NCI-H146 (cell line): ENCODE data around the gene ASCC3.
"Not testable (repeated sequence)": the region's sequence is repeated elsewhere in the genome, so short reads cannot be mapped to it uniquely, and the experiment has no call there.

ENCODE experiments used
- DNase-seq: peaks from one replicate; lab custom pipeline; 2025; lab: John Stamatoyannopoulos, UW

The ASCC3 gene

GRCh38 chr6:100803264-100804045, 77.7 kb downstream of the ASCC3 start:
- DNase-seq: no peak

DNA sequence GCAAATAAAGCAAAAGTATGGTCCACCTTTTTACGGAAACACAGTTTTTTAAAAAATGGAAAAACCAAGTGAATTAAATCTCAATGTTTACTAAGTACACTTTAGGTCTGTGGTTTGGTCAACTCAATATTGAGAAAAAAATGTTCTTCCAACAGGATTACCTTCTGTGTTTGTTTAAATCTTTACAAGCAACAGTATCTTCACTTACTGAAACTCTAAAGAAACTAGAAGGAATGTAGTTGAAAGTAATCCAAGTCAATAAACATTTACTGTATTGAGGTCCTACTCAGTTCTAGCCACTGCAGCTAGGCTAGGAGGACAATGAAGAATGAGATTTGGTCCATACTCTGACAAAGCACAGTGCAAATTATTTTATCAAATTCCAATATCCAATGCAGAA, 80.1 kb downstream of the ASCC3 start:
- DNase-seq: no peak

DNA sequence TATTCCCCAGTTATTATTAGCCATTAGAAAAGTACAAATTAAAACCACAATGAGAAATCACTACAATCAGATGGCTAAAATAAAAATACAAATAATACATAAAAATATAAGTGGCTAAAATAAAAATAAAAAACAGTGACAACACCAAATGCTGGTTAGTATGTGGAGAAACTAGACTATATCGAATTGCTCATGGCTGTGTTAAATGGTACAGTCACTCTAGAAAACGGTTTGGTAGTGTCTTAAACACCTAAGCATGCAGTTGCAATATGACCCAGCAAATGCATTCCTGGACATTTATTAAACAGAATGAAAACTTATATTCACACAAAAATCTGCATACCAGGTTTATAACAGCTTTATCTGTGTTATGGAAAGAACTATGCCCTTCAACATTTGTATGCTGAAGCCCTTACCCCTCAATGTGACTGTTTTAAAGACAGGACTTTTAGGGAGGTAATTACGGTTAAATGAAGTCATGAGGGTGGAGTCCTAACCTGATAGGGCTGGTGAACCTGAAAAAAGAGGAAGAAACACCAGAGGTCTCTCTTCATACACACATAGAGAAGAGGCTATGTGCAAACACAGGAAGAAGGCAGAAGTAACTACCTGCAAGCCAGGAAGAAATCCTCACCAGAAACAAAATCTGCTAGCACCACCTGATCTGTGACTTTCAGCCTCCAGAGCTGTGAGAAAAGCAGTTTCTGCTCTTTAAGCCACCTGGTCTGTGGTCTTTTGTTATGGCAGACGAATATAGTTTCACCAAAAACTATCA, 84.9 kb downstream of the ASCC3 start:
- DNase-seq: no peak

DNA sequence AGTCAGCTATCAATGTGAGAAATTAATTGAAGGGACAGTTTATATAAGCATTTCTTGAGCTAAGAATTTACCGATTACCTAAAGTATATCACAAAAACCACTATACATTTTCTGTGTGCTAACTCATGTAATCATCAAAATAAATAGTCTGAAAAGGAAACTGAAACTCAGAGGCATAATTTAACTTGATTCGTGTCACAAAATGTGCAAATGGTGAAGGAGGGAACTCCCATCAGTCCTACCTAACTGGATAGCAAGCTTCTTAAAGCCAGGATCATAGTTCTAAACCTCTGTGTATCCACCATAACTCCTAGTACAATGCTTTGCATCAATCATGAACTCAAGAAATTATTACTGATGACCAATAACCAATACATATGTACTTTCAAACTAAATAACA, 91.0 kb downstream of the ASCC3 start:
- DNase-seq: no peak

DNA sequence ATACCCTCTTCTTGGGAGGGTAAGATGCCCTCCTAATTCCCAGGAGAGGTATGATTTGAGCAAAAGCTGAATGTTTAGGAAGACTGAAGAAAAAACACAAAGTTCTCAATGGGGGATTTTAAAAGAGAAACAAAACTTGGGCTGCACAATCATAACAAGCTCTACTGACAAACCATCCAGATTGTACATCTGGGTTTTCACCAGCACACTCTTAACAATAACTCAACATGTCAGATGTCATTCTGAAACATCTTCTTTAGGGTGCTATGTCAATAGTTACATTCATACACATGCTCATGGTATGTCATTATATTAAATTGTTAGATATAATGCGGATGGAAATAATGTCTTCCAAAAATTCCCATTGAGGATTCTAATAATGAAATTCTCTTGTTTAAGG, 95.1 kb downstream of the ASCC3 start:
- DNase-seq: no peak

DNA sequence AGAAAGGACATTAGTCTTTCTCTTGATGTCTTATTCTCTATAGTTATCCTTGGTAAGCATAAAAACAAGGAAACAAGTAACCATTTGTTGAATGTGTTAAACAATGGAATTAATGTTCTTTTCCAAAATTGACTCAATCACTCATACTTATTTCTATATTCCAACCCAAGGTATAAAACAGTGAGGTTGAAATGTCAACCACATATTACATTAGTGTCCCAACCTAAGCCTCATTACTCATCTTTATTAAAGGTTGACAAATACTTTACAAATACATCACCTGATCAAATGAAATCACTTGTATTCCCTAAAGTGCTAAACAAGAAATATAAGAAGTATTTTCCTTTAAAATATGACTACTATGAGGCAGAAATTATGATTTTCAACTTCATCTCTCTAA, 100.5 kb downstream of the ASCC3 start:
- no peak for DNase-seq

DNA sequence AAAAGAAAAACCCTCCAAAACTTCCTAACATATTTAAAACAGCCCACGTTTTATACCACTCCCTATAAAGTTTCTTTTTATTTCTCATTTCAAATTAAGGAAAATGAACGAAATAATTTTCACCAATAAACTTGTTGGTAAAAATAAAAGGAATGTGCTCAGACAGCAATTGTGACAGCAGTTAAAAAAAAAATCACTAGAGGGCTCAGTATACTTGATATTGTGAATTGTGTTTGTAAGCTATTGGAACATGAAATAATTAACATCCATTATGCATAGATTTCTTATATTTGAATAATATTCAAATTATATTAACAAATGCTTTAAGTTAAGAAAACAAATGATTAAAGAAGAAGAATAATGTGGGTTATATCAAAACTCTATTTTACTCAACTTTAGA, 105.5 kb downstream of the ASCC3 start:
- DNase-seq: no peak

GRCh38 chr6:100774681-100775080, 106.4 kb downstream of the ASCC3 start:
- DNase-seq: no peak

GRCh38 chr6:100768816-100769351, 112.2 kb downstream of the ASCC3 start:
- DNase-seq: no peak

- DNase-seq: no peak
These were observed 117.4 kb downstream of the ASCC3 start for GRCh38 chr6:100763617-100764241.

DNA sequence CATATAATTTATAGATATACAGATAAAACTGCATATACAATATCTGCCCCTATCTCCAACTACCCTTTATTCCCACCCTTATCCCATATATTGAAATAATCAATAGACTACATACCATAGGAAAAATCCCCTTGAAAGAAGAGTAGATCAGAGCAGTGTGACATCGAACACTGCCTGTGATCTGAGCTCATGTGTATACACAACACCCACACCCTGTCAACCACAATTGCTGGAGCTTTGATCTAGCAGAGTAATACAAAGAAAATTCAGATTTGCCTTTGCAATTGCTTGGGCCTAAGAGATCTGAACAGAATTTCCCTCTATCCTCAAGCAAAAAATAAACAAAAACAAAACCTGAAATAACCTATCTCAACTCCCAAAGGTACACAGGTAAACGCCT, 119.3 kb downstream of the ASCC3 start:
- DNase-seq: no peak

GRCh38 chr6:100758386-100758785, 122.7 kb downstream of the ASCC3 start:
- DNase-seq: not testable (repeated sequence)

- no peak for DNase-seq
These were observed 127.7 kb downstream of the ASCC3 start for GRCh38 chr6:100753421-100753820.

DNA sequence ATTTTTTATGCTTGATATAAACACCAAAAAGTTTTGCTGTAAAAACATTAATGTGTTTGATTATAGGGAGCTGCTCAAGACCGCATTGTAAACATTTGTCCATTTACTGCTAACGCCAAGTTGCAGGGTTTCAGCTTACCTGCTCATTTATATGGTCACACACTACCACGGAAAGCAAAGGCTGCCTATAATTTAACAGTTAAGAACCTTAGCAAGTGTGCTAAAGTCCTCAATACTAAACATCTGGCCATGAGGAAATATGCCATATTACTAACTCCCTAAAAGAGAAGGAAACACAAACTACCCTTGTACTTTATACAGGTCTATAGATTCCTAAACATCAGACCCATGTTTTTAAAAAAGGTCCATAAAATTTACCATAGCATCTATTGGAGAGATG, 129.5 kb downstream of the ASCC3 start:
- DNase-seq: no peak

- no peak for DNase-seq
These were observed 135.6 kb downstream of the ASCC3 start for GRCh38 chr6:100745419-100746041.

- DNase-seq: no peak
These were observed 140.7 kb downstream of the ASCC3 start for GRCh38 chr6:100740439-100740838.

GRCh38 chr6:100737720-100738119, 143.4 kb downstream of the ASCC3 start:
- DNase-seq: not testable (repeated sequence)

GRCh38 chr6:100731411-100731810, 149.7 kb downstream of the ASCC3 start:
- DNase-seq: no peak

GRCh38 chr6:100730001-100730980, 150.8 kb downstream of the ASCC3 start:
- DNase-seq: no peak

GRCh38 chr6:100726666-100727065, 154.5 kb downstream of the ASCC3 start:
- no peak for DNase-seq

DNA sequence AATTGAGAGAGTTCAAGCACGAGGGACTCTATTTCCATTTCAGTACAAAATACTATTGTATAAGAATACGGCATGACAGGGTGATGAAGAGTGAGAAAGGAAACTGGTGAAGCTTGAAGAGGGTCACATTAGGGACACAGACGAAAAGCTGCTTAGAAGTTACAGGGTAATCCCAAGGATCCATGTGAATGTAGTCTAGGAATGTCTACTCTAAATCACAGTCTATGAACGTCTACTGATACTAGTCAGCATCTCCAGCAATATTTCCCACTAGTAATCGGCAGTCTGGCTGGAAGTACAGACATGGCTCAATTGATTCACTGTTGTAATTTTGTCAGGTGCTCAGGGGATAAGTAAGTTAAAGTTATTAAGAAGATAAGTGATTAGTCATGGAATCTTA, 156.4 kb downstream of the ASCC3 start:
- DNase-seq: no peak
